Activated naive CD8-positive, alpha-beta T cell (primary cell): ENCODE data around the gene ROPN1B.

Source experiments
- H3K27ac Mint-ChIP-seq: one replicate; pipeline ENCODE4 v1.8.0; 2021; ENCODE audit warnings: mixed read lengths
- H3K27me3 Mint-ChIP-seq: one replicate; pipeline ENCODE4 v1.8.0; 2021; ENCODE audit warnings: mixed read lengths
- H3K36me3 Mint-ChIP-seq: one replicate; pipeline ENCODE4 v1.8.0; 2021; ENCODE audit warnings: mixed read lengths
- H3K4me1 Mint-ChIP-seq: one replicate; pipeline ENCODE4 v1.8.0; 2021; ENCODE audit warnings: low read depth, mixed read lengths
- H3K4me3 Mint-ChIP-seq: one replicate; pipeline ENCODE4 v1.8.0; 2021; ENCODE audit warnings: mild to moderate bottlenecking, mixed read lengths
- H3K9me3 Mint-ChIP-seq: one replicate; pipeline ENCODE4 v1.8.0; 2021; ENCODE audit warnings: low read depth, mixed read lengths

The ROPN1B gene

GRCh38 chr3:126013751-126014156 is 44.8 kb downstream of the ROPN1B start:
- no peak overlapping the region for H3K27ac Mint-ChIP-seq
- H3K4me1 Mint-ChIP-seq, result no peaks in the 10 kb centered on the region
- no peaks in the 10 kb centered on the region for H3K9me3 Mint-ChIP-seq
- H3K4me3 Mint-ChIP-seq, result no peak overlapping the region
- H3K27me3 Mint-ChIP-seq, result no peaks in the 10 kb centered on the region
- H3K36me3 Mint-ChIP-seq, result peaks cover 23% of the 10 kb centered on the region

GRCh38 chr3:126014252-126014651 is 45.3 kb downstream of the ROPN1B start:
- H3K36me3 Mint-ChIP-seq, result peaks cover 20% of the 10 kb centered on the region
- H3K4me1 Mint-ChIP-seq, result no peaks in the 10 kb centered on the region
- no peak overlapping the region for H3K27ac Mint-ChIP-seq
- no peaks in the 10 kb centered on the region for H3K9me3 Mint-ChIP-seq
- no peak overlapping the region for H3K4me3 Mint-ChIP-seq
- no peaks in the 10 kb centered on the region for H3K27me3 Mint-ChIP-seq

- Mint-ChIP-seq H3K27ac (no peak overlapping the region), H3K27me3 (no peaks in the 10 kb centered on the region), H3K4me1 (no peaks in the 10 kb centered on the region), H3K36me3 (peaks cover 20% of the 10 kb centered on the region), H3K9me3 (no peaks in the 10 kb centered on the region), H3K4me3 (no peak overlapping the region)
These were observed 46.1 kb downstream of the ROPN1B start for GRCh38 chr3:126015075-126015474.

GRCh38 chr3:126016616-126017015 is 47.6 kb downstream of the ROPN1B start:
- H3K4me1 Mint-ChIP-seq, result no peaks in the 10 kb centered on the region

GRCh38 chr3:126017362-126017761 is 48.4 kb downstream of the ROPN1B start:
- Mint-ChIP-seq H3K9me3 (no peaks in the 10 kb centered on the region), H3K4me1 (no peaks in the 10 kb centered on the region), H3K27me3 (no peaks in the 10 kb centered on the region), H3K27ac (no peak overlapping the region), H3K4me3 (no peak overlapping the region), H3K36me3 (peaks cover 10% of the 10 kb centered on the region)

More at GRCh38 chr3:126016616-126017015, 47.6 kb downstream of the ROPN1B start:
- Mint-ChIP-seq H3K27me3 (no peaks in the 10 kb centered on the region), H3K27ac (no peak overlapping the region), H3K36me3 (peaks cover 16% of the 10 kb centered on the region), H3K9me3 (no peaks in the 10 kb centered on the region), H3K4me3 (no peak overlapping the region)

GRCh38 chr3:126018545-126018944 is 49.6 kb downstream of the ROPN1B start:
- no peaks in the 10 kb centered on the region for H3K9me3 Mint-ChIP-seq
- H3K4me3 Mint-ChIP-seq, result no peak overlapping the region
- no peaks in the 10 kb centered on the region for H3K4me1 Mint-ChIP-seq
- H3K27me3 Mint-ChIP-seq, result no peaks in the 10 kb centered on the region
- no peak overlapping the region for H3K27ac Mint-ChIP-seq
- peaks cover 4% of the 10 kb centered on the region for H3K36me3 Mint-ChIP-seq

GRCh38 chr3:126018995-126019394 is 50.0 kb downstream of the ROPN1B start:
- Mint-ChIP-seq H3K4me1 (no peaks in the 10 kb centered on the region), H3K9me3 (no peaks in the 10 kb centered on the region), H3K27ac (no peak overlapping the region), H3K4me3 (no peak overlapping the region), H3K36me3 (peaks cover 4% of the 10 kb centered on the region), H3K27me3 (no peaks in the 10 kb centered on the region)

GRCh38 chr3:126019683-126020082 is 50.7 kb downstream of the ROPN1B start:
- Mint-ChIP-seq H3K27ac (no peak overlapping the region), H3K27me3 (no peaks in the 10 kb centered on the region), H3K36me3 (peaks cover 4% of the 10 kb centered on the region), H3K4me3 (no peak overlapping the region), H3K4me1 (no peaks in the 10 kb centered on the region), H3K9me3 (no peaks in the 10 kb centered on the region)

- H3K4me3 Mint-ChIP-seq, result no peak overlapping the region
- H3K4me1 Mint-ChIP-seq, result peaks cover 2% of the 10 kb centered on the region
- H3K27me3 Mint-ChIP-seq, result no peaks in the 10 kb centered on the region
- H3K9me3 Mint-ChIP-seq, result no peaks in the 10 kb centered on the region
- peaks cover 4% of the 10 kb centered on the region for H3K36me3 Mint-ChIP-seq
- no peak overlapping the region for H3K27ac Mint-ChIP-seq
These were observed 52.2 kb downstream of the ROPN1B start for GRCh38 chr3:126021224-126021623.

- Mint-ChIP-seq H3K4me1 (peaks cover 2% of the 10 kb centered on the region), H3K4me3 (no peak overlapping the region), H3K9me3 (no peaks in the 10 kb centered on the region), H3K27ac (no peak overlapping the region), H3K36me3 (peaks cover 7% of the 10 kb centered on the region), H3K27me3 (no peaks in the 10 kb centered on the region)
These were observed 52.7 kb downstream of the ROPN1B start for GRCh38 chr3:126021702-126022101.

GRCh38 chr3:126022741-126023359 is 53.9 kb downstream of the ROPN1B start:
- peaks cover 16% of the 10 kb centered on the region for H3K36me3 Mint-ChIP-seq
- no peak overlapping the region for H3K4me3 Mint-ChIP-seq
- peaks cover 6% of the 10 kb centered on the region for H3K4me1 Mint-ChIP-seq
- no peak overlapping the region for H3K27ac Mint-ChIP-seq
- no peaks in the 10 kb centered on the region for H3K27me3 Mint-ChIP-seq
- H3K9me3 Mint-ChIP-seq, result no peaks in the 10 kb centered on the region

GRCh38 chr3:126023390-126023789 is 54.4 kb downstream of the ROPN1B start:
- H3K27ac Mint-ChIP-seq, result no peak overlapping the region
- no peaks in the 10 kb centered on the region for H3K9me3 Mint-ChIP-seq
- H3K27me3 Mint-ChIP-seq, result no peaks in the 10 kb centered on the region
- no peak overlapping the region for H3K4me3 Mint-ChIP-seq
- H3K36me3 Mint-ChIP-seq, result peaks cover 17% of the 10 kb centered on the region
- H3K4me1 Mint-ChIP-seq, result peaks cover 6% of the 10 kb centered on the region

GRCh38 chr3:126024049-126024854 is 55.3 kb downstream of the ROPN1B start:
- Mint-ChIP-seq H3K9me3 (peaks cover under 1% of the 10 kb centered on the region), H3K27me3 (no peaks in the 10 kb centered on the region), H3K4me3 (no peak overlapping the region), H3K27ac (no peak overlapping the region), H3K36me3 (peaks cover 24% of the 10 kb centered on the region), H3K4me1 (peaks cover 6% of the 10 kb centered on the region)

- Mint-ChIP-seq H3K9me3 (peaks cover 4% of the 10 kb centered on the region), H3K27ac (no peak overlapping the region), H3K4me3 (no peak overlapping the region), H3K4me1 (peaks cover 6% of the 10 kb centered on the region), H3K36me3 (peaks cover 29% of the 10 kb centered on the region), H3K27me3 (no peaks in the 10 kb centered on the region)
These were observed 56.2 kb downstream of the ROPN1B start for GRCh38 chr3:126025116-126025729.

GRCh38 chr3:126025862-126026261 is 56.9 kb downstream of the ROPN1B start:
- Mint-ChIP-seq H3K36me3 (peaks cover 28% of the 10 kb centered on the region), H3K4me1 (peaks cover 6% of the 10 kb centered on the region), H3K9me3 (peaks cover 4% of the 10 kb centered on the region), H3K27me3 (no peaks in the 10 kb centered on the region), H3K4me3 (no peak overlapping the region), H3K27ac (no peak overlapping the region)
